GM18511 (cell line): ENCODE measurements around the gene KCNIP3.
A peak's percentile ranks its signal among the peaks of the same experiment; 100 is the strongest.

ENCODE experiments used
- ATAC-seq: cut with Tn5 transposase; IDR thresholded peaks from one replicate; pipeline ENCODE4 v1.9.1; 2021; ENCODE audit warnings: mild to moderate bottlenecking, moderate library complexity; ENCODE audit not compliant: unreplicated experiment

KCNIP3 gene

DNA sequence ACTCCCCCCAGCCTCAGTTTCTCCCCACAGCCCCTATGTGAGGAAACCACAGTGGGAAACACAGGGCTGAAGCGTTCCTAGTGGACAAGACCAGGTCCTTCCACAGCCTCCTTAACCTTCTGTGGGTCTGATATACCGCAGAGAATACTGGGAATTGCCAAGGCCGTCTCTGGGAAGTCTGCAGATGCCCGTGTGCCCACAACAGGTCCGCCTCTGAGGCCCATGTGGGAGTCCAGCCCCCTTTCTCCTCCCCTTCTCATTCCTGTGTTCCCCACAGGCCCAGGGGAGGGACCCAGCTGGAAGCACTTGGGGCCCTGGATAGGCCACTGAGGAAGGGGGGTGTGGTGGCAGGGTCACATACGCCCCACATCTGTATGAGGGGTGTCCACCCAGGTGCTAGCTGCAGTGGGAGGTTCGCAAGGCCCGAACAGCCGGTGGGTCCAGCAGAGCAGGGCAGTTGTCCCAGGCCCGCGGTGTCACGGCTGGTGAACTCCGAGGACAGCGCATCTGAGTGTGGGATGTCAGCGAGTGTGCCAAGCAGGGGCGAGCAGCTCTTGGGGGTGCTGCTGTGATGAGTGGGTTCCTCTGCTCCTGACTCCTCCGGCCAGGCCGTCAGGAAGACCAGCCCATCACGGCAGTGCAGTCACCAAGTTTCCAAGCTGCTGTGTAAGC is 2.4 kb upstream of the KCNIP3 start:
- ATAC-seq, result no peak

DNA sequence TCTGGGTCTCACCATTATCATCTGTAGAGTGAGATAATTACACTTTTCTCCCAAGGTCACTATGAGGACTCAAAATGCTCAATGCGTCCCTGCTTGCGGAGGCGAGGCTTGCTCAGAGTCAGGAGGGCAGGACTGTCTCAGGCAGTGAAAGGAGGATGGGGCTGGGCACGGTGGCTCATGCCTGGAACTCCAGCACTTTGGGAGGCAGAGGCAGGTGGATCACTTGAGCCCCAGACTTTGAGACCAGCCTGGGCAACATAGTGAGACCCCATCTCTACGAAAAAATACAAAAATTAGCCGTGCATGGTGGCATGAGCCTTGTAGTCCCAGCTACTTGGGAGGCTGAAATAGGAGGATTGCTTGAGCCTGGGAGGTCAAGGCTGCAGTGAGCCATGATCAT is 1.8 kb upstream of the KCNIP3 start:
- ATAC-seq, result no peak

DNA sequence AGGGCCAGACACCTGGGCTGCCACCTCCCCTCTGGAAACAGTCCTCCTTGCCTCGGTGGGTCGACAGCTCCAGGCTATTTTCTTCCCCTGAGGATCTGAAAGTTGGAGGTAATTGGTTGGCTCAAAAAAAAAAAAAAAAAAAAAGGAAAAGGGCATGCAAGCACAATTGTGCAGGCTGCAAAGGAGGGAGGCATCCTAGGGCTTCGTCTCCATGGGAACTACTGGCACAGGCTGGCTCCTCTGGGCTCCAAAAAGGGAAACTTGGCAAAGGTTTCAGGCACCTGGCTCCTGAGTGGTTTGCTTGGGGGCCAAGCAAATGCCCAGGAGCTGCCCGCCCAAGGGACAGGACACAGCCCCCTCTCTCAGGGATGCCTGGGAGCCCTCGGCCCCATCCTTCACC is 1.1 kb upstream of the KCNIP3 start:
- no peak for ATAC-seq

DNA sequence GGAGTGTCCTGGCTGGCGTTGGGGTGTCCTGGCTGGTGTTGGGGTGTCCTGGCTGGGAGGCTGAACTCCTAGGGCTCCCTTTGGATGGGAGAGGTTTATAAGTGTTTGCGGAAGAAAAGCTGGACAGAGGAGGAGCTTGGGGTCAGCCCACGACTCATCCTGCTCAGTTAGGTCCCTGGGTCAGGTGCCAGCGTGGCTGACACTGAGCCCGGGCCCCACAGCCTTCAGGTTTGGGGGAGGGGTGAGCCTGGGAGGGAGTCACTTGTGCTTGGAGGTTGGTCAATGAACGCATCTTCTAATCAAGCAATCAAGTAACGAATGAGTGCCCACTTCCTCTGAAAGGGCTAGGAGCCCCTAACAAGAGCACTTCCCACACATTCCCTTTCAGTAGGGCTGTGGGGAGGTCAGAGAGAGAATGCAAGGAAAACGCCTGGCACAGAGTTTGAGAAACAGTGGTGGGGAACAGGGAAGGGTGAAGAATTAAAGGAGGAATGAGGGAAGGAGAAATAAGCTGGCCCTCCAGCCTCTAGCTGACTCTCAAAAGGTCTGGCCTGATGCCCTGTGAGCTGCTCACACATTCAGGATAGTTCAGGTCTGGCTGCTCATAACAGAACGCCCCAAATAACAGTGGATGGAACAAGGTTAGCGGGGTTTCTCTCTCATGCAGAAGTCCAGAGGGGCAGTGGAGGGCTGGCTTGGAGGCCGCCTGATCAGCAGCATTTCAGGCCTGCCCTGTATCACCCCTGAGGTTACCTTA is 670 bp downstream of the KCNIP3 start:
- no peak for ATAC-seq

DNA sequence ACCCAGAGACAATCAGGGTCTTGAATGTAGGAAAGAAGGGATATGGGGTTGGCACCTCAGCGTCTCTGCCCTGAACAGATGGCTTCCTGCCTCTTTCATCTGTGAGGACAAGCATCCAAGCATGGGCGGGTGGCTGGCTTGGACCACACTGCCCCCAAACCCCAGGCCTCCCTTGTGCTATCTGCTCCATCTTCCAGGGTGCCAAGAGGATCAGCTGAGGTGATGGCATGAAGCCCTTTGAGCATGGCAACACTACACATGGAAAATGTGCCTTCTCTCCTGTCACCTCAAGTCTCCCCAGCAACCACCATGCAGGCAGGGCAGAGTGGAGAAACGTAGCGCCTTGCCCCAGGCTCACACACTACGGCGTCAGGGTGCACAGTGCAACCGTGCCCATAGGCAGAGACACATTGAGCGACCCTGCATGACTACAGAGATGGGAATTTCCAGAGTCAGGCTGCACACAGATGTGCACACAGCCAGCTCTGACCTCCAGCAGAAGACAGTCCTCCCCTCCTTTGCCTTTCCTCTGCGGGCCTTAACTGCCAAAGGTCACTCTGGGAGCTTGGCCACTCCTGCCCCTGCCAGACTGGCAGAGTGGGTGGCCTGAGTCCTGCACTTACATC is 1.5 kb downstream of the KCNIP3 start:
- ATAC-seq, result no peak

DNA sequence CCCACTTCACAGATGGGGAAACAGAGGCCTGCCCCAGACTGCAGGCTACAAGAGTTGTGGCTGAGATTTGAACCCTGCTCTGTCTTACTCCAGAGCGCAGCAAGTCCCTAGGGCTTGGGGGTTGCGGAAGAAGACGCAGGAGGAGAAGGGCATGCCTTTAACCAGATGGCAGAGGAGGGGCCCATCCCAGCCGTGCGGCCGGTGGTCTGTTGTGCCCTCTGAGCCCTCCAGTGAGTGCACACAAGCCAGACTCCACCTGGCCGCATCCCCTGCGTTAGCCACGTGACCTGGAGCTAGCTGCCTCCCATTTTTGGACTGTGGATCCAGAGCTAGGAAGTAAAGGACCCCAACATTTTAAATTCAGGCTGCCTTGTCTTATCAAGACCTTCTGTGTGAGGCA is 2.8 kb downstream of the KCNIP3 start:
- no peak for ATAC-seq

DNA sequence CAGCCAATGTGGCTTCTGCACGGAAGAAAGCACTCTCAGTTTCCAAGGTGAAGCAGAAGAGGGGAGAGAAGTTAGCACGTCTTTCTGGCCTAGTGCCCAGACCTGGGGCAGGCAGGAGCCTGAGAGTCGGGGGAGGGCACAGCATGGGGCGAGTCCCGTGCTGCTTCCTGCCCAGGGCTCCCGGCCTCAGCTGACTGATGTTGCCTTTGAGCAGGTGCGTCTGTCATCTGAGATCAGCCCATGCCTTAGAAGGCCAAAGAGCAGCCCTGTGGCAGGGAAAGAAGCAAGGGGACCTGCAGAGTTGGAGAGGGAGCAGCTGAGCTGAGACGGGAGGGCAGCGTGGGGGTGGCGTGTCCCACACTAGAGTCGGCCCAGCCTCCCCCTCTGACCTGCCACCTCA is 3.3 kb downstream of the KCNIP3 start:
- peak; percentile 49 for ATAC-seq

DNA sequence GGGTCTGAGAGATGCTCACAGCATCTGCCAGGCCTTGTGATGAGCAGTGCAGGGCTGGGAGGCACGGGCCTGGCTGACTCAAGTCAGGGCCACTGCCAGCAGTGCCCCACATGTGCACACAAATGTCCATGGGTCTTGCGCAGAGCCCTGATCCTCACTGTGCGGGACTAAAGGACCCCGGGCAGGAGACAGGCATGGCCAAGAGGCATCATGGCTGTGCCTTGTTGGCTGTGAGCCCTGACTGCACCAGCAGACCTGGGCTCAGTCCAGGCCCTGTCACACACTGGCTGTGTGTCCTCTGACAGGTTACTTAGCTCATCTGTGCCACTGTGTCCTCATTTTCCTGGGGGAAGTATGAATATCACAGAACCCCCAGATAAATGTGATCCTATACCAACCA is 4.0 kb downstream of the KCNIP3 start:
- ATAC-seq, result no peak

DNA sequence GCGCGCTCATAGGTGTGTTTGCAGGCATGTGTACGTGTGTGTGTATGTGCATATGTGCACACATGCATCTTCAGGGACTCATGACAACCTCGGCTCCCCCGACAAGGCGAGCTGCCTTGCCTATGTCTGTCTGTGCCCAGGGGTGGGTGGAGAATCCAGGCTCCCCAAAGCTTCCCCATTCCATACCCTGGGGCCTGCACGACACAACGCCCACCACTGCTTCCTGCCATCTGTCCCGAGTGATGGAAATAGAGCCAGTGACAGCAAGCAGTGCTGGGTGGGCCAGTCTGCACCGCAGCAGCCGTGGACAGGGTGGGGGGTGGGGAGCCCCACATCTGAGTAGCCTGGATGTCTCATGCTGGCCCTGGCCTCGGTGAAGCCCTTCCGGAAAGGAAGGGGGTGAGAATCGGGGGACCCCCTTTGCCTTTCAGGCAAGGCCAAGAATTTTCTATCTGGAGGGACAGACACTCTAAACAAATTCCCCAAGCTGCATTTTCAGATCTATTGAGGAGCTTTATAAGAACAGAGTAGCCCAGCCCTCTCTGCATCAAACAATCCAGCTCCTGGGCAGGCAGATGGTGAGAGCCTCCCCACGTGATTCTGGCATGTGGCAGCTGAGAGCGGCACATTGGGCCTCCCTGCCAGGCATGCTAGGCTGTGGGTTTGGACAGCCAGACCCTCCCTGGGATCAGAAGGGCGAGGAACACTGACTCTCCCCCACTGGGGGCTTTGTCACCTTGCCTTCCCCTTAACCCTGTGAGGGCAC is 4.9 kb downstream of the KCNIP3 start:
- no peak for ATAC-seq

DNA sequence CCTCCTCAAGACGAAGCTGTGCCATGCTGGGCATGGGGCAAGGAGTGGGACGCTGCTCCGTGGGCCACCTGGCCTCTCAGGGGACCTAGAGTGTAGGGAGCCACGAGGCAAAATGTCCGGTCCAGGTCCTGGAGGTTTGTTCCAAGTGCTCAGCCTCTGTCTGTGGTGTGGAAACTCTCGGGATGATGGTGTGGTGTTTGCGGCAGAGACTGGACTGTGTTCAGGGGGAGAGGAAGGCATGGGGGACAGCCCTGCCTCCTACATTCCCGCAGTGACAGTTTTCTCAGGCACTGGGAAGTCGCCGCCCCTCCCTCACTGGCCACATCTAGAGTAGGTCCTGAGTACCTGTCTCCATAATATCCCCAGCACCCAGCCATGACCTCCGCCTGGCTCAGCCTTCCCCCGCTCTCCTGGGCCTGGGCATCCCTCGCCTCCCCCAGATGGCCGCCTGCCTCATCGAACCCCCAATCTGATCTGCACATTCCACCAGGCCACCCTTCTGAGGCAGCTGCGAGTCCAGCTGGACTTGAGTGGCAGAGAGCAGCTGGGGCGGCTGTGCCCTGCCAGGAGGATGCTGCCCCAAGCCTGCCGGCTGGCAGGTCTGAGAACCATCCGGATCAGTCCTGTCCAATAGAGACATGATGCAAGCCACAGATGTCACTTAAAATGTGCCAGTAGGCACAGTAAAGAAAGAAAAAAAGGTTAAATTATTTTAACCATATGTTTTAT is 6.2 kb downstream of the KCNIP3 start:
- ATAC-seq, result no peak

DNA sequence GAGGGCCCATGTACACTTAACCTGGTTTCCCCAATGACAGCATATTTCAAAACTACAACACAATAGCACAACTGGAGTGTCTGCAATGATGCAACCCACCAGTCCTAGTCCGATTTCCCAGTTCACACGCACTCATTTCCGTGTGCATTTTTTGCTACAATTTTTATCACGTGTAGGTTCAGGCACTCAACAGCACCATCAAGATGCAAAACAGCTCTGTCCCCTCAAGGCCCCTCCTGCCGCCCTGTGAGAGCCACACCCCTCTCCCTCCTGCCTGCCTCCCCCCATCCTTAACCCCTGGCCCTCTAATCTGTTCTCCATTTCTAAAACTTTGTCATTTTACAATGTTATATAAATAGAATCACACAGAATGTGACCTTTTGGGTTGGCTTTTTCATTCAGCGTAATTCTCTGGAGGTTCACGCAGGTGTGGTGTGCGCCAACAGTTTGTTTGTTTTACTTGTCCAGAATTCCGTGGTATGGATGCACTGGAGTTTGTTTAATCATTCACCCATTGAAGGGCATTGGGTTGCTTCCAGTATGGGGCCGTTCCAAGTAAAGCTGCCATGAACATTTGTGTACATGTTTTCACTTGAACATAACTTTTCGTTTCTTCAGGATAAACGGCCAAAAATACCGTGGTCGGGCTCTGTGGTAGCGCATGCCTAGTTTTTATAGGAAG is 8.4 kb downstream of the KCNIP3 start:
- no peak for ATAC-seq

DNA sequence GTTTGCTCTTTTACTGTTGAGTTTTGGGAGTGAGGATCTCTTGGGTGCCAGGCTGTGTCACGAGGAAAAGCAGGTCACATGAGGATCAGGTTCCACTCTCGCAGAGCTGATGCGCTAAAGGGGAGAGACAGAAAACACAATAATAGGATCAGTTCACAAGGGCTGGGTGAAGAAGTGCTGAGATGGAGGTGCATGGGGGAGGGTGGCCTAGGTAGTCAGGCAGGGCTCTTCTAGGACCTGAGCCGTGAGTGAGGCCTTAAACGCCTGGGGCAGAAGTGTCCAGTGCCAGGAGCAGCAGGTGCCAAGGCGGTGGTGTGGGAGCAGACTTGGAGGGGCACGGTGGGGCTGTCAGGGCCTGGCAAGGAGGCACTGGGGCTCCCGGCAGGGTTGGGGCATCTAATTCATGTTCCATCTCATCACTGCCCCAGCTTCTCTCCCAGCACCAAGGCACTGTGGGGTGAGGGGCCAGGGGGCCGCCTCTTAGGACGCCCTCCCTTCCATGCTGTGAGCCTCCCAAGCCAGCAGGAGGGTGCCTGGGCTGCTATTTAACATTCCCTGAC is 9.3 kb downstream of the KCNIP3 start:
- no peak for ATAC-seq

DNA sequence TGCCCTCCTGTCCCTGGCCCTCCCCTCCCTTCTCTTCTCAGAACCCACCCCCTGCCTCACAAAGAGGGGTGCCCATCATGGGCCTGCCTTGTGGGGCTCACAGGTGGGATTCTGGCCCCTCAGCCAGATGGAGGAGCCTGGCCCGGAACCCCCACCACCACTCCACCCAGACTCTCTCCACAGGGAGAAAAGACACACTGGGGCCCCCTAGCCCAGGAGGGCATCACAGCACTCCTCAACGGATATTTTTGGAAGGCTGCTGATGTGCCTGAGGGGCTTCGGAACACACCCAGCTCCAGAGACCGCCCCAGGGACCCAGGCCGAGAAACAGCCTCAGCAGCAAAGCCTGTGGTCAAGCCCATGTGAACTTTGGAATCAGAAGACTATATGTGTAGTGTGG is 9.9 kb downstream of the KCNIP3 start:
- ATAC-seq, result no peak

DNA sequence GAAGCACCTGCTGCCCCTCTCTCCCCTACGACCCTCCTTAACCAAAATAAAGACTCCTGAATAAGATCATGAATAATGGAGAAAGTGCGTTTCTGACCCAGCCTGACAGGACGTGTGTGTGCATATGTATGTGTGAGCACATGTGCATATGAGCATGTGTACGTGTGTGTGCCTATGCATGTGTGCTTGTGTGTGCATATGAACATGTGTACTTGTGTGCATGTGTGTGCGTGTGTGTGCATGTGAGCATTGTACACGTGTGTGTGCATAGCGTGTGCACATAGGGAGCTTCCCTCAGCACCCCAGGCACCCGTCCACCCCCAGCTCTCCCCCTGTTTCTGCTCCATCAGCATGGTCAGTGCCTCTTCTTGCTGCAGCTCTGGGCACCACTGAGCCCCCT is 10.7 kb downstream of the KCNIP3 start:
- ATAC-seq, result no peak

DNA sequence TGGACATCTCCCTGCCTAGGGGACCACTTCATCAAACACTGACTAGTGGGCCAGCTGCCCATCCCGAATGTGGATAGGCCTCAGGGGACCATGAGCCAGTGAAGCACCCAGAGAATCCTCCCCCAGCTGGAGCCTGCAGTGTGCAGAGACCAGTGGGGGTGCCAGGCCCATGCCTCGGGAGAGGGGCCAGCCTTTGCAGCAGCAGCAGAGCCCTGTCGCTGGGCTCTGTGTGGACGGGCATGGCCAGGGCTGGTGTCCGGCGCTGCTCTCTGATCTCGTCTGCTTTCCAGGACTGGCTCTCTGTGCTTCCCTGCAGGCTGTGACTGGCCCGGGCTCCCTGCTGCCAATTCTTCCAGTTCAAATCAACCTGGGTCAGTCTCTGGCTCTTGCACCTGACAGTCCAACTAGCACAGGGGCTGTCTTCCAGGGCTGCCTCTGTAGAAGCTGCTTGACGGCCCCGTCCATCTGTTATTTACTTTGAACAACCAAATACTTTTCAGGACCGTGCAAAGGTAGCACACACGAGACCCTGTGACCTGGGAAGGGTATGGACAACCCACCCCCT is 11.4 kb downstream of the KCNIP3 start:
- ATAC-seq, result no peak

DNA sequence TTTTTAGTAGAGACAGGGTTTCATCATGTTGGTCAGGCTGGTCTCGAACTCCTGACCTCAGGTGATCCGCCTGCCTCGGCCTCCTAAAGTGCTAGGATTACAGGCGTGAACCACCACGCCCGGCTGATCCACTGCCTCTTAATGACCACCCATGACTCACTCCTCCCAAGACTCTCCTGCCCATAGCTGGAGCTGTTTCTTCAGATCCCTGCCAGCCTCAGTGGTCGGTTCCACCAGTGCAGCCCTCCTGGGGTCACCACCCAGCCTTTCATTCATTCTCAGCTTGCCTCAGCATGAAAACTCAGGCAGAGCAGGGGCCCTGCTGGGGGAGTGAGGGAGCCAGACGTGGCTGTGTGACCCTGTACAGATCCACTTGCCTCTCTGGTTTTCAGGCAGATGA is 12.5 kb downstream of the KCNIP3 start:
- ATAC-seq, result no peak

DNA sequence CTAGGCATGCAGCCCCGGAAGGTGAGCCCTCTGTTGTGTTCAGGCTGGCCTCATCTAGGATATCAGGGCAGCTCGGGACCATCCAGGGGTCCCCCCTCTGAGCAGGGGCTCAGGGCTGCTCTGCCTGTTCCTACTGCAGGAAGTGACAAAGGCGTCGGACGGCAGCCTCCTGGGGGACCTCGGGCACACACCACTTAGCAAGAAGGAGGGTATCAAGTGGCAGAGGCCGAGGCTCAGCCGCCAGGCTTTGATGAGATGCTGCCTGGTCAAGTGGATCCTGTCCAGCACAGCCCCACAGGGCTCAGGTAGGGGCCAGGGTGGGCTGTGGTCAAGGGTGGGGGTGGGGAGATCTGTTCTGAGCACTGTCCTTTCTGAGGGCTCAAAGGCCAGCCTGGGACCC is 13.1 kb downstream of the KCNIP3 start:
- ATAC-seq, result no peak

DNA sequence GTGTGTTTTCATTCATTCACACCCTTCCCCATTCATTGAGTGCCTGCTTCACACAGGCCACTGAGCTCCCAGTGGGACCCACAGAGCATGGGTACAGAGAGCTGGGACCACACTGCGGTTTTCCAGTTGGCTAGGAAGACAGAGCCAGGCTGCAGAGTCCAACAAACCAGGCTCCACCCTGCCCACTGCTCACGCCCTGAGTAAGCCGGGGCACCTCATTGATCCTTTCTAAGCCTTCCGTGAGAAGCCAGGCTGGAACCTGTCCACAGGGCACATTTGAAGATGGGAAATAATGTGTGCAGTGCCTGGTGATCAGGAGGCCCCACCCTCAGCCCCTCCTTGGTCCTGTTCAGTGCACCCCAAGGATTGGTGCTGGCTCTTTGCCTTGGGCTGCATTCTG is 13.5 kb downstream of the KCNIP3 start:
- no peak for ATAC-seq

DNA sequence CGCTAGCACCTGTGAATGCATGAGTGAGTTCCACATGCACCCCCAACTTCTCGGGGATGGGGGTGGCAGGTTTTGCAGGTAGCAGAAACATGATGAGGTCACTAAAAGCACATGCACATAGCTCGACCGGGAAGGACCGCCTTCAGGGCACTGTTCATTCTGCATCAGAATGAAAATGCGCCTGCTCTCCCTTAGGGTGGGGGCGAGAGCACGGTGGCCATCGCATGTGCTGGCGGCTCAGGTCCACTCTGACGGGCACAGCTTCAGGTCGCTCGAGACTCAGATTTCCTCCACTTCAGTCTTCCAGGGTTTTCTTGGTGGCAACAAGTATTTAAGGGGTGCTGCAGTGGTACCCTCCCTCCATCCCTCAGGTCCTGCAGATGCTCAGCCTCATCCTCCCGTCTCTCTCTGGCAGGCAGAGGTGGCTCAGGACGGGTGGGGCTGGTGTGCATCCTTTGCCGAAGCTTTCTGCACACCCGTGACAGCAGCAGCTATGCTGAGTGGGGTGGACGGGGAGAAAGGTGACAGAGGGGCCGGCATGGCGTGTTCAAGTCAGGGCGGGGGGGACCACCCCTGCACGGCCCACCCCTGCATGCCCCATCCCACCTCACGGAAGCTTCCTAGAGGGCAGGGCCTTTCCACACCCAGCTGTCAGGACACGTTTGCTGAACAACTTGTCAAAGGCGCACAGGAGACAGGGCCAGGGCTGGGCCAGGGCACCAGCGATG is 14.8 kb downstream of the KCNIP3 start:
- ATAC-seq, result no peak
